Activated naive CD8-positive, alpha-beta T cell treated with anti-CD3 and anti-CD28 coated beads, Interleukin-2, amount 50 U/mL, for 24 hours (primary cell): Measurements from ENCODE around the gene ZNF581.
A peak's percentile ranks its signal among the peaks of the same experiment; 100 is the strongest.

ENCODE experiments used
- ATAC-seq: fragments of 150-1000 bp; cut with Tn5 transposase; one replicate; pipeline ENCODE4 v1.10.0; 2021
- DNase-seq: peaks from one replicate; pipeline ENCODE4 v3.0.0; 2021
- H3K27ac Mint-ChIP-seq: one replicate; pipeline ENCODE4 v1.8.0; 2021; ENCODE audit warnings: mild to moderate bottlenecking, mixed read lengths
- H3K27me3 Mint-ChIP-seq: one replicate; pipeline ENCODE4 v1.8.0; 2021; ENCODE audit warnings: mixed read lengths
- H3K36me3 Mint-ChIP-seq: one replicate; pipeline ENCODE4 v1.8.0; 2021; ENCODE audit warnings: low read depth, mixed read lengths
- H3K4me1 Mint-ChIP-seq: one replicate; pipeline ENCODE4 v1.8.0; 2021; ENCODE audit warnings: mixed read lengths
- H3K4me3 Mint-ChIP-seq: one replicate; pipeline ENCODE4 v1.8.0; 2021; ENCODE audit warnings: mild to moderate bottlenecking, moderate library complexity, mixed read lengths
- H3K9me3 Mint-ChIP-seq: one replicate; pipeline ENCODE4 v1.8.0; 2021; ENCODE audit warnings: mixed read lengths

Gene ZNF581

GRCh38 chr19:55689411-55690108 is 46.1 kb downstream of the ZNF581 start:
- Mint-ChIP-seq H3K4me1 (peaks cover 3% of the 10 kb centered on the region), H3K9me3 (no peaks in the 10 kb centered on the region), H3K27ac (no peak overlapping the region), H3K4me3 (no peak overlapping the region), H3K27me3 (no peaks in the 10 kb centered on the region), H3K36me3 (peaks cover 17% of the 10 kb centered on the region)
- no peak for ATAC-seq
- no peak for DNase-seq

DNA sequence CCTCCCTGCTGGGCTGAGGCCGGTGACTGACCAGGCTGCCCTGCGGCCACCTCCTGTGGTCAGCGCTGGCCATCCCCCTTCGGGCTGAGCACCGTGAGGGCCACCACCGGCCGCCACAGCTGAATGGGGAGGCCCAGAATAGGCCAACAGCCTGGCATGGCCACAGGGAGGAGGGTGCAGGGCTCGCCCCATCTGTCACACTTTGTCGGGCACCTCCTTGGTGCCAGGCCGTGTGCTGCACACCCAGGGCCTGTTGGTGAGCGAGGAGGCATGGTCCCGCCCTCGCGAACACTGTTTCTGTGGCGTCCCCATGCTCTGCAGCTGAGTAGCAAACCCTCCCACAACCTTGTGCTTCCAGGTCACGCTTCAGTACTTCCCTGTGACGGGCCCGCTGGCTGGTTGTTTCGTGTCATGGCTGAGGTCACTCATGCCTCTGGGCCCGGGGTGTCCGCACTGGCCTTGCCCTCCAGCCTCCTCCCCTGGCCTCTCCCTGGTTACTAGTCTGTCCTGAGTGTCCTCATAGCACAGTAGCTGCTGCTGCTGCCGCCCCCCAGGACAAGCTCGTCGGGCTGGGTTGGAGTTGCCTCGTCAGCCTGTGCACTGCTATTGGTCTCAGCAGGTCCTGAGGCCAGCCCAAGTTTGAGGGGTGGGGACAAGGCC is 46.8 kb downstream of the ZNF581 start:
- peaks cover 3% of the 10 kb centered on the region for H3K4me1 Mint-ChIP-seq
- H3K4me3 Mint-ChIP-seq, result no peak overlapping the region
- ATAC-seq, result no peak
- H3K27me3 Mint-ChIP-seq, result no peaks in the 10 kb centered on the region
- DNase-seq, result no peak
- H3K9me3 Mint-ChIP-seq, result no peaks in the 10 kb centered on the region
- H3K36me3 Mint-ChIP-seq, result peaks cover 15% of the 10 kb centered on the region
- H3K27ac Mint-ChIP-seq, result no peak overlapping the region

DNA sequence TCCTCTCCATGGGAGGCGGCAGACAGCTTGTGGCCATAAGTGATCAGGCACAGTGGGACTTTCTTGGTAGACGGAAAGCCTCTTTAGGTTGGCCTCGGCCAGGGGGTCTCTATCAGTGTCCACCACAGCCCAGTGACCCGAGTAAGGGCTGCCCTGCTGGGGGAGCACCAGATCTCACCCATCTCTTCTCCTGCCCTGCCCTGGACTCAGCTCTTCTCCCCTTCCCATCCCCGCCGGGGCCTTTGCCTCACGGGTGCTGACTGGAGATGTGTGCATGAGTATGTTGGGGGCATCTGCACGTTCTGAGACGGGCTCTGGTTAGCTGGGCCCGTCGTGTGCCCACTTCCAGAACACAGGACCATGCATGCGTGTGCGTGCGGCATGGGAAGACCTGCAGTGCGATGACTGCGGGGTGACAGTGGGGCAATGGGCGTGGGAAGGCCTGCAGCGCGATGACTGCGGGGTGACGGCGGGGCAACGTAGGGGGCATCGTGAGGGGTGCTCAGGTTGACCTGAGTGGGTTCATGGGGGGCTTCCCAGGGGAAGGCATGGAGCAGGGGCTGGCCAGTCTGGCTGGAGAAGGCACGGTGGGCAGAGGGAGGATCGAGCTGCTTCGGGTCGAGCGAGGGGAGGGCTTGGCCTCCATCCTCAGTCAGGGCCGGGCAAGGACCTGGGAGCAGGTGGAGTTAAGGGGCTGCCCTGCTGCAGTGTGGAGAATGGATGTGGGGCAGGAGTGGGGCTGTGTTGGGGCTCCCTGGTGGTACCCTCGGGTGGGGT is 47.5 kb downstream of the ZNF581 start:
- Mint-ChIP-seq H3K9me3 (no peaks in the 10 kb centered on the region), H3K4me3 (no peak overlapping the region), H3K4me1 (peaks cover 2% of the 10 kb centered on the region), H3K27me3 (no peaks in the 10 kb centered on the region), H3K36me3 (peaks cover 17% of the 10 kb centered on the region), H3K27ac (no peak overlapping the region)
- ATAC-seq, result no peak
- DNase-seq, result no peak

- Mint-ChIP-seq H3K27ac (no peak overlapping the region), H3K27me3 (no peaks in the 10 kb centered on the region), H3K4me3 (no peak overlapping the region), H3K4me1 (no peaks in the 10 kb centered on the region), H3K9me3 (no peaks in the 10 kb centered on the region), H3K36me3 (peaks cover 16% of the 10 kb centered on the region)
- DNase-seq, result no peak
- no peak for ATAC-seq
Measured at GRCh38 chr19:55691561-55692481, 48.4 kb downstream of the ZNF581 start.

GRCh38 chr19:55692681-55693081 is 49.2 kb downstream of the ZNF581 start:
- ATAC-seq (no peak), DNase-seq (no peak)
- Mint-ChIP-seq H3K9me3 (no peaks in the 10 kb centered on the region), H3K4me1 (no peaks in the 10 kb centered on the region), H3K4me3 (no peak overlapping the region), H3K27ac (no peak overlapping the region), H3K27me3 (no peaks in the 10 kb centered on the region), H3K36me3 (peaks cover 14% of the 10 kb centered on the region)

DNA sequence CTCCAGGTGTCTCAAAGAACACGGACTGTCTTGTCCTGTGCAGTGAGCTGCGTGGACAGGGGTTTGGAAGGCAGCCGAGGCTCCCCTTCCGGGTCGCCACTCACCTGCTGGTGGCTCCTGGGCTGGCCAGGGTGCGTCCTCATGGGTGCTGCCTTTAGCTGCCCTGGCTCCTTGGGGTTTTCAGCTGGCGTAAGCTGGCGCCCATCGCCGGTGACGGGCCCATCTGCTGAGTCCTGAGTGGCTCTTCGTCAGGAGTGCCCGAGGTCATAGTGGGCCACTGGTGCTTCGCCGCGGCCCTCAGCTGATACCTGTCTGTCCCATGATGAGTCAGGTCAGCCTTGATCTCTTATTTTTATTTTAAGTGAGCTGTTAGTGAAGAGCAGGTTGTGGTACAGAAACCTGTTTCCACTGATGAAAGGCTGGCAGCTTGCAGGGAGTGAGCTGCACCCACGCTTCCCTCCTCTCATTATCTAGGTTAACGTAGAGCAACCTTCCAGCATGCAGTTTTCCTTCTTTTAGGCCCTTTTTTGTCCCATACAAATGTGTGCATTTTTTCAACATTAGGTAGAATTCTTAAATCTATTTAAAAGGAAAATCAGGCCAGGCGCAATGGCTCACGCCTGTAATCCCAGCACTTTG is 50.0 kb downstream of the ZNF581 start:
- H3K4me1 Mint-ChIP-seq, result no peaks in the 10 kb centered on the region
- H3K9me3 Mint-ChIP-seq, result no peaks in the 10 kb centered on the region
- H3K36me3 Mint-ChIP-seq, result peaks cover 14% of the 10 kb centered on the region
- ATAC-seq (no peak), DNase-seq (no peak)
- H3K27ac Mint-ChIP-seq, result no peak overlapping the region
- H3K4me3 Mint-ChIP-seq, result no peak overlapping the region
- H3K27me3 Mint-ChIP-seq, result no peaks in the 10 kb centered on the region

DNA sequence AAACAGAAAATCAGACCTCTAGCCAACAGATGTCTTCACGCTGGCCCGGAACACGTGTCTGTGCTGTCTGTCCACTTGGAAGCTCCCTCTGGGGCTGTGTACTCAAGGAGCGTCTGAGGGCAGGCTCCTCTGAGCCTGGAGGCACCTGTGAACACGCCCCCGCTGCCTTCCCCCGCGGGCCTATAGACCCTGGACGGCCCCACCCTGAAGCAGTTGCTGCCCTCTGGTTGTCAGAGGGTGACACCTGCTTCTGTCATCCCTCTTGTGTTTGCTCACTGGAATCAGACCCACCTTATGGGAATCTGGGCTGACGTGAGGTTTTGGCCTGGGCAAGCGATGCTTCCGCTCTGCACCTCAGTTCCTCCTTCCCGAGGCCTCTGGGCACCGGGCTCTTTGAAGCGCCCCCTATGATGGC is 50.8 kb downstream of the ZNF581 start:
- Mint-ChIP-seq H3K27ac (no peak overlapping the region), H3K36me3 (peaks cover 16% of the 10 kb centered on the region), H3K4me3 (no peak overlapping the region), H3K9me3 (no peaks in the 10 kb centered on the region), H3K27me3 (no peaks in the 10 kb centered on the region), H3K4me1 (no peaks in the 10 kb centered on the region)
- no peak for DNase-seq
- no peak for ATAC-seq

- Mint-ChIP-seq H3K4me1 (no peaks in the 10 kb centered on the region), H3K9me3 (no peaks in the 10 kb centered on the region), H3K4me3 (no peak overlapping the region), H3K27ac (no peak overlapping the region), H3K36me3 (peaks cover 20% of the 10 kb centered on the region), H3K27me3 (no peaks in the 10 kb centered on the region)
- DNase-seq, result no peak
- ATAC-seq, result peak; percentile 8
Measured at GRCh38 chr19:55694656-55695491, 51.4 kb downstream of the ZNF581 start.
